ENCODE results near the gene NDUFS2.
A peak's percentile ranks its signal among the peaks of the same experiment; 100 is the strongest.

- TF ChIP-seq EZH2phosphoT487 (IDR thresholded peaks at IDR 0.05; ENCODE audit: borderline replicate concordance, low read length) (peak; percentile 20; the same call in 1 of the 2 replicates), CTCF (IDR thresholded peaks at IDR 0.05; ENCODE audit: low read depth, low read length, poor library complexity, severe bottlenecking) (no peak)
These were observed 56.5 kb downstream of the NDUFS2 start, which contains the start of gene PCP4L1 for GRCh38 chr1:161258439-161259344.

Data from DOHH2 (cell line).